Keratinocyte (primary cell): ENCODE measurements around the gene PYDC1. TPM values are rescaled to one million over a fixed set of nuclear protein-coding genes. Genes with fewer than 3 reads are reported as not detected.

Experiments
- DNase-seq: peaks from one replicate; pipeline ENCODE4 v3.0.0-alpha.2; 2011; ENCODE audit warnings: low read depth, missing footprints, low spot score
- FAIRE-seq: peaks from 2 replicates; lab custom pipeline; 2011; peaks lifted over from hg19 to GRCh38; lab: Jason Lieb, UNC
- H2AFZ ChIP-seq: 2 replicates; pipeline ENCODE4 v1.6.0; 2012; ENCODE audit warnings: low read length, control low read depth, inconsistent platforms; ENCODE audit not compliant: control insufficient read depth
- H3K27ac ChIP-seq: 2 replicates; pipeline ENCODE4 v1.5.1; 2011; ENCODE audit warnings: low read length; ENCODE audit not compliant: control insufficient read depth, insufficient read depth
- H3K27me3 ChIP-seq: 3 replicates; pipeline ENCODE4 v1.6.0; 2011; ENCODE audit warnings: low read length; ENCODE audit not compliant: control insufficient read depth, insufficient read depth; ENCODE audit errors: extremely low read depth
- H3K36me3 ChIP-seq, 2 experiments: 2 replicates in 1 of 2; 3 replicates in 1 of 2; pipeline ENCODE4 v1.5.1; 2011; ENCODE audit warnings: low read length in 2 of 2, mild to moderate bottlenecking in 1 of 2; ENCODE audit not compliant: control insufficient read depth in 2 of 2, insufficient read depth in 2 of 2; ENCODE audit errors: extremely low read depth in 1 of 2
- H3K4me1 ChIP-seq: 3 replicates; pipeline ENCODE4 v1.5.1; 2011; ENCODE audit warnings: low read length; ENCODE audit not compliant: control insufficient read depth, insufficient read depth; ENCODE audit errors: extremely low read depth
- H3K4me2 ChIP-seq: 3 replicates; pipeline ENCODE4 v1.6.0; 2011; ENCODE audit warnings: low read depth, low read length; ENCODE audit not compliant: control insufficient read depth, insufficient read depth; ENCODE audit errors: extremely low read depth
- H3K4me3 ChIP-seq, 3 experiments: fragments of 200-600 bp in 1 of 3; sonication (generic) in 1 of 3; 2 replicates in 2 of 3; 3 replicates in 1 of 3; pipeline ENCODE4 v1.5.1; 2011 to 2016; ENCODE audit warnings: low read length in 3 of 3, mild to moderate bottlenecking in 3 of 3, control low read depth in 2 of 3, inconsistent platforms in 1 of 3, low read depth in 1 of 3, mixed read lengths in 1 of 3, mixed run types in 1 of 3, moderate library complexity in 1 of 3; ENCODE audit not compliant: control insufficient read depth in 2 of 3, insufficient read depth in 2 of 3; ENCODE audit errors: extremely low read depth in 1 of 3
- H3K79me2 ChIP-seq: 2 replicates; pipeline ENCODE4 v1.6.0; 2012; ENCODE audit warnings: low read length; ENCODE audit not compliant: control insufficient read depth, insufficient read depth
- H3K9ac ChIP-seq: 3 replicates; pipeline ENCODE4 v1.6.0; 2011; ENCODE audit warnings: low read length; ENCODE audit not compliant: control insufficient read depth, insufficient read depth; ENCODE audit errors: extremely low read depth
- H3K9me1 ChIP-seq: 3 replicates; pipeline ENCODE4 v1.6.0; 2011; ENCODE audit warnings: low read length; ENCODE audit not compliant: control insufficient read depth, insufficient read depth; ENCODE audit errors: extremely low read depth
- H3K9me3 ChIP-seq: 2 replicates; pipeline ENCODE4 v1.5.1; 2012; ENCODE audit warnings: low read depth, low read length; ENCODE audit not compliant: control insufficient read depth
- H4K20me1 ChIP-seq: 3 replicates; pipeline ENCODE4 v1.6.0; 2011; ENCODE audit warnings: low read length; ENCODE audit not compliant: control insufficient read depth, insufficient read depth; ENCODE audit errors: extremely low read depth
- CTCF ChIP-seq, 3 experiments: IDR thresholded peaks in 1 of 3; conservative IDR thresholded peaks in 1 of 3; optimal IDR thresholded peaks in 1 of 3; 2 replicates in 2 of 3; 3 replicates in 1 of 3; pipeline versions ENCODE3 to v1.5.1; 2011; ENCODE audit warnings: low read length in 3 of 3, mild to moderate bottlenecking in 3 of 3, moderate library complexity in 2 of 3, control low read depth in 1 of 3, inconsistent platforms in 1 of 3; ENCODE audit not compliant: insufficient read depth in 2 of 3; ENCODE audit errors: extremely low read depth in 1 of 3
- EZH2 ChIP-seq: IDR thresholded peaks from one replicate; pipeline ENCODE4 v1.6.1; 2012; ENCODE audit warnings: inconsistent platforms, mild to moderate bottlenecking, low read length, moderate library complexity
- dilution Hi-C: fragments of 300-500 bp; cut with MboI; formaldehyde crosslinking; loops from one replicate; pipeline ENCODE4 v1.7.0; 2020; ENCODE audit warnings: low sequenced_read_pairs; ENCODE audit not compliant: extremely low pct_ligation_motif_present
- polyA plus RNA-seq, 5 experiments: library from polyadenylated mRNA; depleted of rRNA in 3 of 5; stranded (reverse) in 3 of 5; stranded (forward) in 1 of 5; unstranded in 1 of 5; fragments of >200 nt; gene quantifications; 1 replicate in 1 of 5; 2 replicates in 3 of 5; 3 replicates in 1 of 5; pipeline versions ENCODE4 v1.2.1 to v1.2.3, GENCODE V29; 2011 to 2012; ENCODE audit warnings: missing spikeins in 2 of 5, low read depth in 1 of 5, low replicate concordance in 1 of 5

The PYDC1 gene
- polyA plus RNA-seq, 1 donor (not counting 4 experiments of a cell fraction or from before 2014, with no cell fraction given), result not detected

GRCh38 chr16:31262084-31262483 lies 45.1 kb upstream of the PYDC1 start:
- H2AFZ ChIP-seq, result no peak overlapping the region
- dilution Hi-C loops, result no loop called here
- H3K9ac ChIP-seq, result no peak overlapping the region

GRCh38 chr16:31260136-31260931 lies 43.4 kb upstream of the PYDC1 start:
- no peak for FAIRE-seq
- H3K27ac ChIP-seq, result no peak overlapping the region
- H3K79me2 ChIP-seq, result no peaks in the 10 kb centered on the region

More at GRCh38 chr16:31262084-31262483, 45.1 kb upstream of the PYDC1 start:
- peaks cover 16% of the 10 kb centered on the region for H3K4me1 ChIP-seq
- no peaks in the 10 kb centered on the region for H3K79me2 ChIP-seq
- TF ChIP-seq CTCF (optimal IDR thresholded peaks at IDR 0.05 in 1 of 3, IDR thresholded peaks at IDR 0.05 in 1 of 3, conservative IDR thresholded peaks at IDR 0.05 in 1 of 3; ENCODE audit: extremely low read depth in 1 of 3, insufficient read depth in 2 of 3, low read length in 3 of 3), result no peak
- no peak for TF ChIP-seq EZH2
- H4K20me1 ChIP-seq, result no peaks in the 10 kb centered on the region
- no peak for DNase-seq
- no peak overlapping the region for H3K27ac ChIP-seq
- no peaks in the 10 kb centered on the region for H3K9me3 ChIP-seq
- FAIRE-seq, result no peak
- no peak overlapping the region for H3K4me2 ChIP-seq
- H3K36me3 ChIP-seq, result no peaks in the 10 kb centered on the region
- H3K27me3 ChIP-seq, result no peaks in the 10 kb centered on the region
- no peak overlapping the region for H3K4me3 ChIP-seq
- H3K9me1 ChIP-seq, result no peaks in the 10 kb centered on the region

More at GRCh38 chr16:31260136-31260931, 43.4 kb upstream of the PYDC1 start:
- dilution Hi-C loops, result no loop called here
- no peaks in the 10 kb centered on the region for H4K20me1 ChIP-seq
- no peaks in the 10 kb centered on the region for H3K9me3 ChIP-seq
- no peak for DNase-seq
- no peak overlapping the region for H3K4me3 ChIP-seq
- H3K27me3 ChIP-seq, result no peaks in the 10 kb centered on the region
- H3K4me1 ChIP-seq, result peaks cover 5% of the 10 kb centered on the region
- no peaks in the 10 kb centered on the region for H3K9me1 ChIP-seq
- no peaks in the 10 kb centered on the region for H3K36me3 ChIP-seq
- H2AFZ ChIP-seq, result peak overlapping the region; percentile 23
- no peak overlapping the region for H3K4me2 ChIP-seq
- no peak overlapping the region for H3K9ac ChIP-seq
- no peak for TF ChIP-seq CTCF (optimal IDR thresholded peaks at IDR 0.05 in 1 of 3, IDR thresholded peaks at IDR 0.05 in 1 of 3, conservative IDR thresholded peaks at IDR 0.05 in 1 of 3; ENCODE audit: extremely low read depth in 1 of 3, insufficient read depth in 2 of 3, low read length in 3 of 3)
- no peak for TF ChIP-seq EZH2
